ENCODE measurements around the gene MOB3C.

DNA sequence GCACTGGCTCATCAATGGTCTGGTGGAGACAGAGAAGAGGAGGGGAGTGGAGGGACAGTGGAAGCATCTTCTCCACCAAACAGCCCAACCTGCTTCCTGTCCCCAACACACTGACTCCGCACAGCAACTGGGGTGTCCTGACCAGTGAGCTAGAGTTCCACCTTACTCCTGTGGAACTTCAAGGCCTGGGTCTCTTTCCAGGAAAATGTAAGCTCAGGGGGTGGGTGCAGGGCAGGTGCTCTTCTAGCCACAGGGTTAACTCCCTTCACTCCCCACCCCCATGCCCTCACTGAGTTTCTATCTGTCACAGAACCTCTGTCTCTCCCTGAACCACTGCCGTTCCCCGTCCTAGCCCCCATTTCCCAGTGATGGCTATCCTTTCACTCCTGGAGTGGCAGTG lies 876 bp downstream of the MOB3C start:
- TF ChIP-seq JUND (IDR thresholded peaks at IDR 0.05), result no peak
- no peak for TF ChIP-seq POLR2AphosphoS5 (IDR thresholded peaks at IDR 0.05; ENCODE audit: low read depth, low read length)
- TF ChIP-seq, protein P1, sequence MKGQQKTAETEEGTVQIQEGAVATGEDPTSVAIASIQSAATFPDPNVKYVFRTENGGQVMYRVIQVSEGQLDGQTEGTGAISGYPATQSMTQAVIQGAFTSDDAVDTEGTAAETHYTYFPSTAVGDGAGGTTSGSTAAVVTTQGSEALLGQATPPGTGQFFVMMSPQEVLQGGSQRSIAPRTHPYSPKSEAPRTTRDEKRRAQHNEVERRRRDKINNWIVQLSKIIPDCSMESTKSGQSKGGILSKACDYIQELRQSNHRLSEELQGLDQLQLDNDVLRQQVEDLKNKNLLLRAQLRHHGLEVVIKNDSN (IDR thresholded peaks at IDR 0.05; ENCODE audit: borderline replicate concordance, low read depth), result no peak
- TF ChIP-seq RCOR1 (IDR thresholded peaks at IDR 0.05; ENCODE audit: low read length), result no peak
- TF ChIP-seq EZH2phosphoT487 (IDR thresholded peaks at IDR 0.05; ENCODE audit: borderline replicate concordance, low read depth), result no peak
- TF ChIP-seq TAF1 (IDR thresholded peaks at IDR 0.05; ENCODE audit: borderline replicate concordance, low read depth, low read length), result no peak
- no peak for TF ChIP-seq FOSL2 (IDR thresholded peaks at IDR 0.05; ENCODE audit: borderline replicate concordance, low read depth)
- no peak for TF ChIP-seq RAD21 (IDR thresholded peaks at IDR 0.05; ENCODE audit: low read length)
- TF ChIP-seq, protein P2, sequence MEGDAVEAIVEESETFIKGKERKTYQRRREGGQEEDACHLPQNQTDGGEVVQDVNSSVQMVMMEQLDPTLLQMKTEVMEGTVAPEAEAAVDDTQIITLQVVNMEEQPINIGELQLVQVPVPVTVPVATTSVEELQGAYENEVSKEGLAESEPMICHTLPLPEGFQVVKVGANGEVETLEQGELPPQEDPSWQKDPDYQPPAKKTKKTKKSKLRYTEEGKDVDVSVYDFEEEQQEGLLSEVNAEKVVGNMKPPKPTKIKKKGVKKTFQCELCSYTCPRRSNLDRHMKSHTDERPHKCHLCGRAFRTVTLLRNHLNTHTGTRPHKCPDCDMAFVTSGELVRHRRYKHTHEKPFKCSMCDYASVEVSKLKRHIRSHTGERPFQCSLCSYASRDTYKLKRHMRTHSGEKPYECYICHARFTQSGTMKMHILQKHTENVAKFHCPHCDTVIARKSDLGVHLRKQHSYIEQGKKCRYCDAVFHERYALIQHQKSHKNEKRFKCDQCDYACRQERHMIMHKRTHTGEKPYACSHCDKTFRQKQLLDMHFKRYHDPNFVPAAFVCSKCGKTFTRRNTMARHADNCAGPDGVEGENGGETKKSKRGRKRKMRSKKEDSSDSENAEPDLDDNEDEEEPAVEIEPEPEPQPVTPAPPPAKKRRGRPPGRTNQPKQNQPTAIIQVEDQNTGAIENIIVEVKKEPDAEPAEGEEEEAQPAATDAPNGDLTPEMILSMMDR (IDR thresholded peaks at IDR 0.05), result no peak
- no peak for TF ChIP-seq SIN3A (IDR thresholded peaks at IDR 0.05; ENCODE audit: borderline replicate concordance, low read depth, low read length)
- TF ChIP-seq GABPA (IDR thresholded peaks at IDR 0.05; ENCODE audit: low read depth), result no peak
- no peak for TF ChIP-seq YY1 (IDR thresholded peaks at IDR 0.05; ENCODE audit: low read depth)
- no peak for TF ChIP-seq FOXM1 (IDR thresholded peaks at IDR 0.05; ENCODE audit: low read depth)
